ENCODE measurements around the gene KCNQ1. TPM values are rescaled to one million over a fixed set of nuclear protein-coding genes. Genes with fewer than 3 reads are reported as not detected.

The KCNQ1 gene
- total and polyA plus RNA-seq, 9 of the 15 experiments (the other 6 are each of a cell fraction or from before 2014, with no cell fraction given): 0.44 TPM; not detected in 8

GRCh38 chr11:2746401-2747247, 301.8 kb downstream of the KCNQ1 start:
- Histone ChIP-seq H3K27ac (ENCODE audit: extremely low read depth, low read depth, low read length) (no peak overlapping the region), H4K20me1 (replicated peaks; ENCODE audit: control insufficient read depth, insufficient read depth, low read length) (no peaks in the 10 kb centered on the region), H3K4me1 (replicated peaks in 1 of 2; ENCODE audit: control insufficient read depth in 2 of 2, insufficient read depth in 2 of 2, low read length in 2 of 2) (peaks cover 25 to 56% of the 10 kb centered on the region in 2 experiments), H3K9me3 (replicated peaks; ENCODE audit: control insufficient read depth, insufficient read depth, low read depth, low read length) (no peaks in the 10 kb centered on the region), H3K9ac (ENCODE audit: insufficient read depth in 1 of 2, low read depth in 2 of 2, low read length in 2 of 2) (no peak overlapping the region), H3K4me2 (ENCODE audit: insufficient read depth, low read length) (no peak overlapping the region), H3K27me3 (ENCODE audit: control insufficient read depth in 2 of 2, insufficient read depth in 2 of 2, low read length in 2 of 2) (no peaks in the 10 kb centered on the region), H3K79me2 (ENCODE audit: control insufficient read depth, insufficient read depth, low read length) (no peaks in the 10 kb centered on the region), H2AFZ (ENCODE audit: low read depth, low read length) (no peak overlapping the region), H3K36me3 (ENCODE audit: control insufficient read depth, insufficient read depth, low read length) (no peaks in the 10 kb centered on the region), H3K9me1 (ENCODE audit: control insufficient read depth, insufficient read depth, low read length) (no peaks in the 10 kb centered on the region), H3K4me3 (no peak overlapping the region)
- ChIA-PET POLR2A (interaction anchor here (1.2 kb wide), 1 partner anchor 47 kb away, joined by 3 read pairs; the partner anchor contains the start of gene KCNQ1OT1), CTCF (ENCODE audit: low intra/inter-chr PET ratio) (no interaction called here)
- no peak for DNase-seq (ENCODE audit: extremely low read depth in 1 of 4, low spot score in 3 of 4)
- FAIRE-seq: no peak
- in situ Hi-C loops (cut with MboI): no loop called here
- WGBS (ENCODE audit: insufficient coverage, low coverage, missing lambda C conversion rate): 59% methylated on average over 20 of the region's 24 CpGs
- no TSS peak for BruUV-seq (replicated peaks)
- no peak for ATAC-seq
- intact Hi-C loops (cut with micrococcal nuclease): no loop called here
- no peak for TF ChIP-seq MAFG (tag; conservative IDR thresholded peaks at IDR 0.05)
- no peak for TF ChIP-seq ZKSCAN8 (CRISPR knock-in tag; IDR thresholded peaks at IDR 0.05)
- no peak for TF ChIP-seq ZNF778 (CRISPR knock-in tag; IDR thresholded peaks at IDR 0.05)
- no peak for TF ChIP-seq PHF8 (IDR thresholded peaks at IDR 0.05; ENCODE audit: borderline replicate concordance, low read length)
- TF ChIP-seq FOS (IDR thresholded peaks at IDR 0.05; ENCODE audit: extremely low read depth, insufficient read length): no peak
- no peak for TF ChIP-seq TRIM25 (IDR thresholded peaks at IDR 0.05; ENCODE audit: borderline replicate concordance)
- no peak for TF ChIP-seq MEIS2 (IDR thresholded peaks at IDR 0.05; ENCODE audit: partially characterized antibody)
- TF ChIP-seq HMGN3 (IDR thresholded peaks at IDR 0.05; ENCODE audit: borderline replicate concordance, extremely low read depth, insufficient read length, low read depth, low read length): no peak
- TF ChIP-seq EGR1 (conservative IDR thresholded peaks at IDR 0.05): no peak
- no peak for TF ChIP-seq ZNF253 (CRISPR knock-in tag; conservative IDR thresholded peaks at IDR 0.05)
- no peak for TF ChIP-seq CEBPG (CRISPR knock-in tag; IDR thresholded peaks at IDR 0.05)
- TF ChIP-seq CEBPG (tag; conservative IDR thresholded peaks at IDR 0.05 in 1 of 2, IDR thresholded peaks at IDR 0.05 in 1 of 2): no peak
- TF ChIP-seq ARNT (IDR thresholded peaks at IDR 0.05): no peak
- TF ChIP-seq SMARCE1 (IDR thresholded peaks at IDR 0.05): no peak
- TF ChIP-seq, protein P1, sequence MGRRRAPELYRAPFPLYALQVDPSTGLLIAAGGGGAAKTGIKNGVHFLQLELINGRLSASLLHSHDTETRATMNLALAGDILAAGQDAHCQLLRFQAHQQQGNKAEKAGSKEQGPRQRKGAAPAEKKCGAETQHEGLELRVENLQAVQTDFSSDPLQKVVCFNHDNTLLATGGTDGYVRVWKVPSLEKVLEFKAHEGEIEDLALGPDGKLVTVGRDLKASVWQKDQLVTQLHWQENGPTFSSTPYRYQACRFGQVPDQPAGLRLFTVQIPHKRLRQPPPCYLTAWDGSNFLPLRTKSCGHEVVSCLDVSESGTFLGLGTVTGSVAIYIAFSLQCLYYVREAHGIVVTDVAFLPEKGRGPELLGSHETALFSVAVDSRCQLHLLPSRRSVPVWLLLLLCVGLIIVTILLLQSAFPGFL (CRISPR knock-in tag; IDR thresholded peaks at IDR 0.05): no peak
- TF ChIP-seq, protein P2, sequence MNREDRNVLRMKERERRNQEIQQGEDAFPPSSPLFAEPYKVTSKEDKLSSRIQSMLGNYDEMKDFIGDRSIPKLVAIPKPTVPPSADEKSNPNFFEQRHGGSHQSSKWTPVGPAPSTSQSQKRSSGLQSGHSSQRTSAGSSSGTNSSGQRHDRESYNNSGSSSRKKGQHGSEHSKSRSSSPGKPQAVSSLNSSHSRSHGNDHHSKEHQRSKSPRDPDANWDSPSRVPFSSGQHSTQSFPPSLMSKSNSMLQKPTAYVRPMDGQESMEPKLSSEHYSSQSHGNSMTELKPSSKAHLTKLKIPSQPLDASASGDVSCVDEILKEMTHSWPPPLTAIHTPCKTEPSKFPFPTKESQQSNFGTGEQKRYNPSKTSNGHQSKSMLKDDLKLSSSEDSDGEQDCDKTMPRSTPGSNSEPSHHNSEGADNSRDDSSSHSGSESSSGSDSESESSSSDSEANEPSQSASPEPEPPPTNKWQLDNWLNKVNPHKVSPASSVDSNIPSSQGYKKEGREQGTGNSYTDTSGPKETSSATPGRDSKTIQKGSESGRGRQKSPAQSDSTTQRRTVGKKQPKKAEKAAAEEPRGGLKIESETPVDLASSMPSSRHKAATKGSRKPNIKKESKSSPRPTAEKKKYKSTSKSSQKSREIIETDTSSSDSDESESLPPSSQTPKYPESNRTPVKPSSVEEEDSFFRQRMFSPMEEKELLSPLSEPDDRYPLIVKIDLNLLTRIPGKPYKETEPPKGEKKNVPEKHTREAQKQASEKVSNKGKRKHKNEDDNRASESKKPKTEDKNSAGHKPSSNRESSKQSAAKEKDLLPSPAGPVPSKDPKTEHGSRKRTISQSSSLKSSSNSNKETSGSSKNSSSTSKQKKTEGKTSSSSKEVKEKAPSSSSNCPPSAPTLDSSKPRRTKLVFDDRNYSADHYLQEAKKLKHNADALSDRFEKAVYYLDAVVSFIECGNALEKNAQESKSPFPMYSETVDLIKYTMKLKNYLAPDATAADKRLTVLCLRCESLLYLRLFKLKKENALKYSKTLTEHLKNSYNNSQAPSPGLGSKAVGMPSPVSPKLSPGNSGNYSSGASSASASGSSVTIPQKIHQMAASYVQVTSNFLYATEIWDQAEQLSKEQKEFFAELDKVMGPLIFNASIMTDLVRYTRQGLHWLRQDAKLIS (CRISPR knock-in tag; IDR thresholded peaks at IDR 0.05): no peak
